Upper lobe of left lung (tissue), 6 donors: ENCODE measurements around the gene ETFA. TPM values are rescaled to one million over a fixed set of nuclear protein-coding genes. Genes with fewer than 3 reads are reported as not detected.

Source experiments
- ATAC-seq, 2 donors: fragments of 200-7000 bp; cut with Tn5 transposase; one replicate each; pipeline ENCODE4 v1.9.1; 2022; ENCODE audit warnings: mild to moderate bottlenecking in 2 of 2, moderate library complexity in 2 of 2; ENCODE audit not compliant: low FRiP score in 2 of 2
- DNase-seq, 2 donors: peaks; one replicate each; pipeline ENCODE4 v3.0.0-alpha.2; 2019 to 2020
- H3K27ac ChIP-seq, 4 donors: fragments of 200-600 bp; sonication (generic); one replicate each; pipeline ENCODE4 v1.5.1; 2016 to 2019
- H3K27me3 ChIP-seq, 4 donors: fragments of 200-600 bp; sonication (generic); one replicate each; pipeline ENCODE4 v1.5.1; 2017 to 2019
- H3K36me3 ChIP-seq, 4 donors: fragments of 200-600 bp; sonication (generic); one replicate each; pipeline ENCODE4 v1.5.1; 2016 to 2019
- H3K4me1 ChIP-seq, 4 donors: fragments of 200-600 bp; sonication (generic); one replicate each; pipeline ENCODE4 v1.5.1; 2018 to 2019
- H3K4me3 ChIP-seq, 4 donors: fragments of 200-600 bp; sonication (generic); one replicate each; pipeline ENCODE4 v1.5.1; 2017 to 2019; ENCODE audit warnings: mild to moderate bottlenecking in 2 of 4, moderate library complexity in 1 of 4
- H3K9me3 ChIP-seq, 4 donors: fragments of 200-600 bp; sonication (generic); one replicate each; pipeline ENCODE4 v1.5.1; 2018 to 2019
- EP300 ChIP-seq, 4 donors: sonication (generic); formaldehyde crosslinking; IDR thresholded peaks; one replicate each; pipeline ENCODE4 v1.5.1; 2017; ENCODE audit warnings: antibody characterized with exemption in 4 of 4, control low read depth in 2 of 4
- POLR2A ChIP-seq, 4 donors: fragments of 450-650 bp; IDR thresholded peaks; one replicate each; pipeline ENCODE4 v1.5.1; 2016 to 2017; ENCODE audit warnings: antibody characterized with exemption in 4 of 4, mild to moderate bottlenecking in 2 of 4
- POLR2AphosphoS5 ChIP-seq, 2 donors: sonication (generic); formaldehyde crosslinking; IDR thresholded peaks; one replicate each; pipeline ENCODE4 v1.5.1; 2017; ENCODE audit warnings: antibody characterized with exemption in 2 of 2
- WGBS, 2 donors: methylation state at CpG; one replicate each; pipeline ENCODE4 v1.1.5; 2017 to 2018; 5-methylcytosine and 5-hydroxymethylcytosine counted together
- total RNA-seq, 6 donors: library from RNA; depleted of rRNA in 4 of 6; stranded (reverse); fragments of >200 nt in 4 of 6; gene quantifications; one replicate each; pipeline versions ENCODE4 v1.1.0 to v1.2.1, GENCODE V29; 2016 to 2021
- TF ChIP-seq, protein P1 (sequence below), 6 experiments: fragments of 450-650 bp in 4 of 6; fragments of 200-600 bp in 2 of 6; sonication (generic) in 2 of 6; IDR thresholded peaks; one replicate each; pipeline ENCODE4 v1.5.1; 2016 to 2019; ENCODE audit warnings: antibody characterized with exemption in 6 of 6
- donor health status: DM: no; HTN: no; CAD: no; lungs with moderate emphysema.
- donor health status: DM: no; HTN: yes; CAD: no; lungs with severe emphysema.

Gene ETFA
- total RNA-seq, 6 donors from 2014 or later = 31.6 to 82.9 (median 68.7) TPM

DNA sequence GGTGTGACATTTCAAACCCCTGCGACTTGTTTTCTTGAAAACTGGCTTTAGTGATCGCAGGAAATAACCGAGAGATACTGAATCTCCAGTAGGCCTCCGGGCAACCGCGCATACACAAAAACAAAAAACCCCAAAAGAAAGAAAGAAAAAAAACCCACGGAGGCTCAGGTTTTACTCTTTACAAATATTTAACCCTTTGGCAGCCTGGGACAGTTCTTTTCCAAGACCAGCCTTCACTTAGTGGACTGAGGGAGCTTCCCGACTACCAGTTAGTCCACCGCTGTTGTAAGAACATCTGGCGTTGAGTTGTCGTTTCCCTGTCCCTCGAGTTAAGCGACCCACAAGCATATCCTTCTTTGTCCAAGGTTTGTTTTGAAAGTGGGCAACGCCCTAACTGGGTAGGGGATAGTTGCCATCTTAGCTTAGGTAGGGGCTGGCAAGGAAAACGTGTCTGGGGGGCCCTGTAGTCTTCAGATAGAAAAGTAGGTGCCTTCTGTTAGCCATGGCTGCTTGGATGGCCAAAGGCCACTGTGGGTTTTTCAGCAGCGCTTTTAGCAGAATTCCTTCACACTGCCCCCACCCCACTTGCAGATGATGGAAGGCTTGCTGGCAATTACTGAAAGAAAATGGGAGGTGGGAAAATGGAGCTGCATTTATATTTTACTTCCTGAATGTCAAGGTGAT, 32.2 kb upstream of the ETFA start:
- 18 to 22% methylated on average over 16 of the region's 16 CpGs for WGBS, 2 donors
- H3K27ac ChIP-seq = no peak overlapping the region
- no peak for TF ChIP-seq POLR2AphosphoS5 (IDR thresholded peaks at IDR 0.05)

GRCh38 chr15:76342382-76343201, 31.3 kb upstream of the ETFA start:
- Histone ChIP-seq H3K27me3 (peaks cover 5 to 99% (median 79%) of the 10 kb centered on the region in 4 donors), H3K36me3 (no peaks in the 10 kb centered on the region), H3K4me1 (peaks cover 66 to 79% (median 68%) of the 10 kb centered on the region in 4 donors), H3K4me3 (peak overlapping the region in 2 of 4 donors; percentile 20 to 28), H3K27ac (no peak overlapping the region), H3K9me3 (peaks cover 0 to 5% (median 0%) of the 10 kb centered on the region in 4 donors)
- ATAC-seq (no peak), DNase-seq (peak in 1 of 2 donors; percentile 85)
- TF ChIP-seq EP300 (IDR thresholded peaks at IDR 0.05) (no peak), POLR2AphosphoS5 (IDR thresholded peaks at IDR 0.05) (no peak)
- WGBS, 2 donors = 14 to 24% methylated on average over 13 to 40 of the region's 87 CpGs

More for the DNA sequence above, 32.2 kb upstream of the ETFA start:
- no peaks in the 10 kb centered on the region for H3K36me3 ChIP-seq
- DNase-seq (no peak), ATAC-seq (no peak)
- peaks cover 57 to 71% (median 60%) of the 10 kb centered on the region in 4 donors for H3K4me1 ChIP-seq
- H3K4me3 ChIP-seq = no peak overlapping the region
- H3K27me3 ChIP-seq = peaks cover 3 to 94% (median 71%) of the 10 kb centered on the region in 4 donors
- peaks cover 0 to 5% (median 0%) of the 10 kb centered on the region in 4 donors for H3K9me3 ChIP-seq

GRCh38 chr15:76342058-76342381, 30.8 kb upstream of the ETFA start:
- no peak overlapping the region for H3K4me3 ChIP-seq
- 7 to 16% methylated on average over 9 to 20 of the region's 20 CpGs for WGBS, 2 donors

GRCh38 chr15:76341366-76342057, 30.2 kb upstream of the ETFA start:
- ATAC-seq (peak in 1 of 2 donors; percentile 31), DNase-seq (peak in 1 of 2 donors; percentile 73)
- H3K4me3 ChIP-seq = peak overlapping the region in 3 of 4 donors; percentile 2 to 47 (median 4)
- H3K36me3 ChIP-seq = no peaks in the 10 kb centered on the region
- WGBS, 2 donors = 5 to 6% methylated on average over 23 to 42 of the region's 42 CpGs
- H3K9me3 ChIP-seq = peaks cover 0 to 5% (median 0%) of the 10 kb centered on the region in 4 donors
- peaks cover 6 to 98% (median 76%) of the 10 kb centered on the region in 4 donors for H3K27me3 ChIP-seq
- peaks cover 67 to 80% (median 69%) of the 10 kb centered on the region in 4 donors for H3K4me1 ChIP-seq
- TF ChIP-seq POLR2A (IDR thresholded peaks at IDR 0.05) (no peak), POLR2AphosphoS5 (IDR thresholded peaks at IDR 0.05) (no peak), EP300 (IDR thresholded peaks at IDR 0.05) (no peak)
- TF ChIP-seq, protein P1, sequence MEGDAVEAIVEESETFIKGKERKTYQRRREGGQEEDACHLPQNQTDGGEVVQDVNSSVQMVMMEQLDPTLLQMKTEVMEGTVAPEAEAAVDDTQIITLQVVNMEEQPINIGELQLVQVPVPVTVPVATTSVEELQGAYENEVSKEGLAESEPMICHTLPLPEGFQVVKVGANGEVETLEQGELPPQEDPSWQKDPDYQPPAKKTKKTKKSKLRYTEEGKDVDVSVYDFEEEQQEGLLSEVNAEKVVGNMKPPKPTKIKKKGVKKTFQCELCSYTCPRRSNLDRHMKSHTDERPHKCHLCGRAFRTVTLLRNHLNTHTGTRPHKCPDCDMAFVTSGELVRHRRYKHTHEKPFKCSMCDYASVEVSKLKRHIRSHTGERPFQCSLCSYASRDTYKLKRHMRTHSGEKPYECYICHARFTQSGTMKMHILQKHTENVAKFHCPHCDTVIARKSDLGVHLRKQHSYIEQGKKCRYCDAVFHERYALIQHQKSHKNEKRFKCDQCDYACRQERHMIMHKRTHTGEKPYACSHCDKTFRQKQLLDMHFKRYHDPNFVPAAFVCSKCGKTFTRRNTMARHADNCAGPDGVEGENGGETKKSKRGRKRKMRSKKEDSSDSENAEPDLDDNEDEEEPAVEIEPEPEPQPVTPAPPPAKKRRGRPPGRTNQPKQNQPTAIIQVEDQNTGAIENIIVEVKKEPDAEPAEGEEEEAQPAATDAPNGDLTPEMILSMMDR (IDR thresholded peaks at IDR 0.05) = no peak
- H3K27ac ChIP-seq = no peak overlapping the region

More at GRCh38 chr15:76342058-76342381, 30.8 kb upstream of the ETFA start:
- Histone ChIP-seq H3K27ac (no peak overlapping the region), H3K9me3 (peaks cover 0 to 5% (median 0%) of the 10 kb centered on the region in 4 donors), H3K27me3 (peaks cover 6 to 99% (median 78%) of the 10 kb centered on the region in 4 donors), H3K4me1 (peaks cover 67 to 80% (median 70%) of the 10 kb centered on the region in 4 donors), H3K36me3 (no peaks in the 10 kb centered on the region)
- ATAC-seq (no peak), DNase-seq (peak in 1 of 2 donors; percentile 78)
- TF ChIP-seq POLR2A (IDR thresholded peaks at IDR 0.05) = no peak

DNA sequence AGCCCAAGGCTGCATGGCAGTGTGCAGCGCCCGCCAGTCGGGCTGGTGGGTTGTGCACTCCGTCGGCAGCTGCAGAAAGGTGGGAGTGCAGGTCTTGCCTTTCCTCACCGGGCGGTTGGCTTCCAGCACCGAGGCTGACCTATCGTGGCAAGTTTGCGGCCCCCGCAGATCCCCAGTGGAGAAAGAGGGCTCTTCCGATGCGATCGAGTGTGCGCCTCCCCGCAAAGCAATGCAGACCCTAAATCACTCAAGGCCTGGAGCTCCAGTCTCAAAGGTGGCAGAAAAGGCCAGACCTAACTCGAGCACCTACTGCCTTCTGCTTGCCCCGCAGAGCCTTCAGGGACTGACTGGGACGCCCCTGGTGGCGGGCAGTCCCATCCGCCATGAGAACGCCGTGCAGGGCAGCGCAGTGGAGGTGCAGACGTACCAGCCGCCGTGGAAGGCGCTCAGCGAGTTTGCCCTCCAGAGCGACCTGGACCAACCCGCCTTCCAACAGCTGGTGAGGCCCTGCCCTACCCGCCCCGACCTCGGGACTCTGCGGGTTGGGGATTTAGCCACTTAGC, 29.6 kb upstream of the ETFA start:
- no peak overlapping the region for H3K27ac ChIP-seq
- ATAC-seq (peak; percentile 14 to 38), DNase-seq (peak in 1 of 2 donors; percentile 79)
- 4 to 8% methylated on average over 4 to 8 of the region's 35 CpGs for WGBS, 2 donors
- H3K4me3 ChIP-seq = peak overlapping the region in 3 of 4 donors; percentile 26 to 49 (median 47)
- TF ChIP-seq POLR2AphosphoS5 (IDR thresholded peaks at IDR 0.05) = no peak
- TF ChIP-seq, protein P1 (IDR thresholded peaks at IDR 0.05) = peak in 2 of 6 experiments; percentile 4 to 25
- H3K9me3 ChIP-seq = peaks cover 0 to 5% (median 0%) of the 10 kb centered on the region in 4 donors
- H3K36me3 ChIP-seq = no peaks in the 10 kb centered on the region
- H3K4me1 ChIP-seq = peaks cover 65 to 80% (median 69%) of the 10 kb centered on the region in 4 donors
- peaks cover 6 to 98% (median 75%) of the 10 kb centered on the region in 4 donors for H3K27me3 ChIP-seq
